Activated effector memory CD4-positive, alpha-beta T cell treated with Interleukin-2 at 50 U/mL for 16 hours (primary cell): ENCODE data around the gene EPHA6.
"Not testable (repeated sequence)": the region's sequence is repeated elsewhere in the genome, so short reads cannot be mapped to it uniquely, and the experiment has no call there.

ENCODE experiments used
- DNase-seq: peaks from one replicate; pipeline ENCODE4 v3.0.0-alpha.2; 2020

The EPHA6 gene

DNA sequence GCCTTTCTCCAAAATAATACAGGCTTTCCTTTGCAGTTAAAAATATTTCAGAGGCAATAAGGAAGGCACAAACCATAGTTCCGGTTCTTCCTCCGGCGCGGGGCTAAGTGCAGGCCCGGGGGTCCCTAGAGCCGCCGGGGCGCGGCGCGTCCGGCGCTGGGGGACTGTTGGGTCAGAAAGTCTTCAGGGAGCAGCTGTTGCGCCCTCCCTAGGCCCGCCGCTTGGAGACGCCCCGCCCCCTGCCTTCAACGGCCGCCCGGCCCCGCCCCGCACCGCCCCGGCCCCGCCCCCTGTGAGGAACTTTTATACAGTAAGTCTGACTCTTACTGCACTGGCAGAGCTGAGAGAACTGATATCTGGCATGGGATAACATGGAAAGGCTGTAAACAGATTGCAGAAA, 667.0 kb downstream of the EPHA6 start:
- DNase-seq, result no peak

- DNase-seq, result no peak
These were observed 670.8 kb downstream of the EPHA6 start for GRCh38 chr3:97485206-97485605.

DNA sequence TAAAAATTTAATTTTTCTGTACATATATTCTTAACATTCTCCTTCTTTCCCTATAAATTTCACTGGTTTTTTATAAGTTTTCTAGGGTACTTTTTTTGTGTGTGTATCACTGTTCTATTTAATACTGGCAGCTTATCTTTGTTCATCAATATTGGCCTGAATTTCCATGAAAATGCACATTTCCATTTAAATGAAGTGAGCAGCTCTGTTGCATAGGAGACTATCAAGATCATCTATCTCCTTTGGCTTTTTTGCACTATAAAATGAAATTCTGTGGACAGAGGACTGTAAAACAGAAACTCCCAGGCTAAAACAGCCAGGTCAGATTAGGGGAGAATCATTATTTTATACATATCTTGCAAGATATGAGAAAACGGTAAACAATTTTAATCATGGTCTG, 673.2 kb downstream of the EPHA6 start:
- no peak for DNase-seq

- DNase-seq, result no peak
These were observed 674.3 kb downstream of the EPHA6 start for GRCh38 chr3:97488741-97489140.

DNA sequence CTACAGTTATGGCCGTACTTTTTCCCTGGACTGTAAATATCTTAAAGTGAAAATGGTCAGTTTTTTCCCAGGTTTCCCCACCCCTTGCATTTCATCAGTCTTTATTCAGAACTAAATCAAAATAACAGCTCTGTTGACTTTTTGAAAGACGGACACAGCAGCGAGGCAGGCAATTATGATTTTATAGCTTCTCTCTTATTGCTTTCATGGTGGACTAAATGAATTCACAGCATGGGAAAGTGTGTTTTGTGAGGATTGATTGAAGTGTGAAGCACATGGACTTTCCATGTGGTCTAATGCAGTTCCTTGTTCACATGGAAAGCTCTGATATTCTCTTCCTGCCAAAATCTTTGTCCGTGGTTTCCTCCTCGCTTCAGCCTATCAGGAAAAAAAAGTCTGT, 681.5 kb downstream of the EPHA6 start:
- DNase-seq, result no peak

DNA sequence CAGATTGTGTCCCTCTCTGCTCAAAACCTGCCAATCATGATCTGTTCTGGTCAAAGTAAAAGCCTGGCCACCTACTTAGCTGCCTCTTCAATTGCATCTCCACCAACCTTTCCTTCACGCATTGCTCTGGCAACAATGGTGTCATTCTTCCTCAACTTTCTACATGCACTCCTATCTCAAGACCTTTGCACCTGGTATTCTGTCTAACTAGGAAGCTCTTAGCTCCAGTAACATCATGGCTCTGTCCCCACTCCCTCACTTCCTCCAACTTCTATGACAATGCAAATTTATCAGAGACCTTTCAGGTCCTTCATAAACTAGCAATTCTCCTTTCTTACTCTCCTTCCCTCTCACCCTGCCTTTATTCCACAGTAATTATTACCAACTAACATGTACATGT, 682.7 kb downstream of the EPHA6 start:
- no peak for DNase-seq

- no peak for DNase-seq
These were observed 690.1 kb downstream of the EPHA6 start for GRCh38 chr3:97504463-97504862.

DNA sequence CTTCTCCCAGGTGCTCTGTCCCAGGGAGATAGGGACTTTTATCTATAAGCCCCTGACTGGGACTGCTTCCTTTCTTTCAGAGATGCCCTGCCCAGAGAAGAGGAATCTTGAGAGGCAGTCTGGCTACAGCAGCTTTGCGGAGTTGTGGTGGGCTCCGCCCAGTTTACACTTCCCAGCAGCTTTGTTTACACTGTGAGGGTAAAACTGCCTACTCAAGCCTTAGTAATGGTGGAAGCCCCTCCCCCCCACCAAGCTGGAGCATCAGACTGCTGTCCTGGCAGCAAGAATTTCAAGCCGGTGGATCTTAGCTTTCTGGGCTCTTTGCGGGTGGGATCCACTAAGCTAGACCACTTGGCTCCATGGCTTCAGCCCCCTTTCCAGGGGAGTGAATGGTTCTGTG, 696.4 kb downstream of the EPHA6 start:
- no peak for DNase-seq

GRCh38 chr3:97515076-97515475, 700.7 kb downstream of the EPHA6 start:
- no peak for DNase-seq

DNA sequence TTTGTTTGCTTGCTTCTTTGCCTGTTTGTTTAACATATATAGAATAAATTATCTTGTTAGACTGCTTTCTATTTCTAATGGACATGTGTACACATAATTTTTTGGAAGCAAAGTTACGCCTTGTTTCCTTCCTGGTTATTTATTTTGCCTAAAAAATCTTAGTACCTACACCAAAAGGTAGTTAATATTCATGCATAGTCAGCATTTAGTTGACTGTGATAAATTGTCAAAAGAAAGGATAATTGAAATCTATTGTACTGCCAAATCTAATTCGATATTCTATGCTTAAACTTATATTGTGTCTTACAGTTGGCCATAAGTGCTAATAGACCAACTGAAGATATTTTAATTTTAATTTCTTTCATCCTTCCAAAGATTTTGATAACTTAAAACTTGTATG, 716.3 kb downstream of the EPHA6 start:
- DNase-seq, result no peak

DNA sequence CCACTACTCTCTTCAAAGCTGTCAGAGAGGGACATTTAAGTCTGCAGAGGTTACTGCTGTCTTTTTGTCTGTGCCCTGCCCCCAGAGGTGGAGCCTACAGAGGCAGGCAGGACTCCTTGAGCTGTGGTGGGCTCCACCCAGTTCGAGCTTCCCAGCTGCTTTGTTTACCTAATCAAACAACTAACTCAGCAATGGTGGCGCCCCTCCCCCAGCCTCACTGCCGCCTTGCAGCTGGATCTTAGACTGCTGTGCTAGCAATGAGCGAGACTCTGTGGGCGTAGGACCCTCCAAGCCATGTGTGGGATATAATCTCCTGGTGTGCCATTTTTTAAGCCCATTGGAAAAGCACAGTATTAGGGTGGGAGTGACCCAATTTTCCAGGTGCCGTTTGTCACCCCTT, 733.2 kb downstream of the EPHA6 start:
- not testable (repeated sequence) for DNase-seq

GRCh38 chr3:97550408-97550807, 736.0 kb downstream of the EPHA6 start:
- DNase-seq, result no peak

DNA sequence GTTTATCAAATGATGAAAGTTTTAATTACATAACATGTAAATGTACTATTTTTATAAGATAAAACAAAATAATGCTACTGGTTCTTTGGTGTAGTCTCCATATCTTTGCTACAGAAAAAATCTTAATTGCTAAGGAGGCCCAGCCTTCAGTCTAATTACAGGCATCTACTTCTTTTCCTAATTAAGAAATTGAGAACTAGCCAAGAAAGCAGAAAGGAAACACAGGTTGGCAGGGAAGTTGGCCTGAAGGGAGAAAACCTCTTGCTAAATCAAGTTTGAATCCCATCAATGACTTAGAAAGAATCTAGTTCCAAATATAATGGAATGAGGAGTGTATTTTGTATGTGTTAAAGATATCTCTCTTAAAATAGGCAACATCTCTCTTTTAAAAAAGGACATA, 737.8 kb downstream of the EPHA6 start:
- no peak for DNase-seq

- no peak for DNase-seq
These were observed 761.3 kb downstream of the EPHA6 start for GRCh38 chr3:97575742-97576141.

- DNase-seq, result no peak
These were observed 761.8 kb downstream of the EPHA6 start for GRCh38 chr3:97576221-97576620.

DNA sequence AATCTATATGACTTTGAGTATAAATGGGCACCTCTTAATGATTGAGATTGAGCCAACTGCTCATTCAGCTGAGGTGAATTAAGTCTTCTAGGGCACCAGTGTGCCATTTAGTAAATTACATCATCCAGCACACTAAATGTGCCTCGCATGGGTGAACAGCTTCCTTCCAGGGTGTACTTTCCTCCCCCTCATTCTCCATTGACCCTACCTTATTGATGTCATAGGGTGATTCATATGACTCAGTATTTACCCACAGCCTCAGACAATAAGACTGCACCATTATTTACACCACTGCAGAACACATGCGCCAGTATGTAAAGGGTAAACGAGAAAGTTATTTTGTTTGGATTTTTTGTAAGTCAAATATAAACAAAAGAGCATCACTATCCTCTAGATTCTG, 765.0 kb downstream of the EPHA6 start:
- DNase-seq, result no peak

DNA sequence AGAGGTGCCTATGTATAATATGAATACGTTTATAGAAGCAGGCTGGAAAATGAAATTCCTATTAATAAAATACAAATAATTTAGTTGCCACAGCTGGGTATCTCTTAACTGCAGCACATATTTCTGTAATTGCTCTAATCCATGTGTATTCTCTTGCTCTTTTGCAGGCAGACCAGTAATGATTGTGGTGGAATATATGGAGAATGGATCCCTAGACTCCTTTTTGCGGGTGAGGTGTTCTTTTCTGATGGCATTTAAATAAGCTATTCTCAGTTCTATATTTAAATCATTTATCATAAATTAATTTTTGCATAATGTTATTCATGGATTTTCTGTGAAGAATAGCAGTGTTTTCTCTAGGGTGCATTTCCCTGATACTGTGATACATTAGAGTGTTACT, 796.2 kb downstream of the EPHA6 start:
- no peak for DNase-seq

GRCh38 chr3:97612632-97613031, 798.2 kb downstream of the EPHA6 start:
- no peak for DNase-seq

DNA sequence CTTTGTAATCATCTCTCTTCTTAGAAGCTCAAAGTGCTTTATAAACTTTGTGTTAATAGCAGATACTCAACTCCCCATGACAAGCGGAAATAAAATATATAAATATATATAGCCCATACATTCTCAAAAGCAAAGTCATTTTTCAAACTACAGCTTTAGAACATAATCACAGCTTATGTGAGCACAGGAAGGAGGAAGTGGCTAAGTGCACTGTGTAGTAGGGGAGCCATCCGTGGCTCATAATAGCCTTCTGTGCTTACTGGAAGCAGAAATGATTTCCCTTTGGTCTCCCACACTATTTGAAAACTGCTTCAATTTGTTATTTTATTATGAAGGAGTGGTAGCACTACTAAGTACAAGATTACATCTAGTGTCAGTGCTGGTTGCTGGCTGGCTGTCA, 798.7 kb downstream of the EPHA6 start:
- no peak for DNase-seq

DNA sequence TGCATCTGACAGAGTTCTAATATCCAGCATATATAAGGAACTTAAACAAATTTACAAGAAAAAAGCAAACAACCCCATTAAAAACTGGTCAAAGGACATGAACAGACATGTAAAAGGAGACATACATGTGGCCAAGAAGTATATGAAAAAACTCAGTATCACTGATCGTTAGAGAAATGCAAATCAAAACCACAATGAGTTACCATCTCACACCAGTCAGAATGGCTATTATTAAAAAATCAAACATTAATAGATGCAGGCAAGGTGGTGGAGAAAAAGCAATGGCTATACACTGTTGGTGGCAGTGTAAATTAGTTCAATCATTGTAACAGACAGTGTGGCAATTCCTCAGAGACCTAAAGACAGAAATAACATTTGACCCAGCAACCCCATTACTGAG, 806.1 kb downstream of the EPHA6 start:
- not testable (repeated sequence) for DNase-seq

- no peak for DNase-seq
These were observed 822.1 kb downstream of the EPHA6 start for GRCh38 chr3:97636465-97636864.

DNA sequence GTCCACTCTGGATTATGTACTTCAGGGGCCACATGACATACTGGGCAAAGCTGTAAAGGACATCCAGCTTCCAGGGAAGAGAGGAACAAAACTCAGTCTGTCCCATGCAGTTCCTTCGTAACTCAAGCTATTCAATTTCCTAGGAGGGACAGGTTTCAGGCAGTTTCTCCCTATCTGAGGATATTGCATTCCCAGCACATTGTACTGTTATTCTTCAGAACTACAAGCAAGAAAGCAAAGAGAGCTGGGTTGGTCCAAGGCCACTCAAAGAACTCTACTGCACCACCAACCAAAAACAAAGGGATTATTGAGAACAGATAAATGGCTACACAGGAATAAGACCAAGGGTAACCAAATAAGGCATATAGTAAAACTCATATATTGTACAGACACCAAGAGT, 832.5 kb downstream of the EPHA6 start:
- no peak for DNase-seq

- DNase-seq, result no peak
These were observed 833.1 kb downstream of the EPHA6 start for GRCh38 chr3:97647441-97647982.

DNA sequence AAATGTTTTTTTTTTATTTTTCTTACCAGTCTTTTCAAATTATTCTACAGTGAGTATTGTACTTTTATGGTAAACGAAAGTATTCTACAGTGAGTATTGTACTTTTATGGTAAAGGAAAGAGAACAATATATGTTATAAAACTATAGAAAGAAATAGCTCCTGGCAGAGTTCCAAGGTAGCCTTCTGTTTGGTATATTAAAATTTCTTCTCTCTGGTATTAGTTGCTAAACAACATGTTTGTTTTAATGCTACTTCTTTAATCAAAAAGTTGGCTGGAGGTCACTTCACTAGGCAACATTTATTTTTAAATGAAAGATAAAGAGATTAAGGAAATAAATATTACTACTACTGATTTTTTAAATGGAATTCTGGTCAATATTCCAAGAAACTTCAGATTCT, 841.6 kb downstream of the EPHA6 start:
- no peak for DNase-seq

DNA sequence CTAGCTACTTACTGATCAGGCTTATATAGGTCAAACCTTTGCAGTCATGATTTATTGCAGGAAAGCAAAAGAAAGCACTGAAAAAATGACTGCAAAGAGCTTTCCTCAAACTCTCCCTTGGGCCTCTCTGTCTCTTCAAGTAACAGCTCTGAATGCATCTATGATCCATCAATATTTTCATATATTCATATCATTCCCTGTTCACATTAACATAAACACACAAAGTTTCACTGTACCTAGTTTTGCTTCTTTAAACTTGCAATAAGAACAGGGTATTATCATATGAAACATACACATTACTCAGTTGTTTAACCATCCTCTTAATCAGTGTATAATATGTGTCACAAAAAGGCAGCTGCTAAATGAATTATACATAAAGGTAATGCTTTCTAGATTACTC, 842.2 kb downstream of the EPHA6 start:
- no peak for DNase-seq
